T-cell (primary cell): Measurements from ENCODE around the gene KCNAB3. TPM values are rescaled to one million over a fixed set of nuclear protein-coding genes. Genes with fewer than 3 reads are reported as not detected.
A peak's percentile ranks its signal among the peaks of the same experiment; 100 is the strongest.

Experiments used
- ATAC-seq, 4 experiments: fragments of 200-7000 bp in 3 of 4; fragments of 150-1000 bp in 1 of 4; cut with Tn5 transposase; replicated peaks in 1 of 4; 1 replicate in 3 of 4; 2 replicates in 1 of 4; pipeline ENCODE4 v1.10.0; 2021; ENCODE audit warnings: moderate library complexity in 3 of 4, mild to moderate bottlenecking in 2 of 4, moderate number of reproducible peaks in 1 of 4
- CTCF ChIA-PET, 2 donors: fragments of 300-600 bp; sonication (Branson Sonifier 250); formaldehyde crosslinking; loops; one replicate each; lab custom pipeline; 2022; ENCODE audit warnings: antibody characterized with exemption in 2 of 2; lab: Charles Lee
- POLR2A ChIA-PET, 2 donors: fragments of 300-600 bp; sonication (Branson Sonifier 250); formaldehyde crosslinking; loops; one replicate each; lab custom pipeline; 2022; ENCODE audit warnings: antibody characterized with exemption in 2 of 2; lab: Charles Lee
- DNase-seq, 35 experiments: peaks; one replicate each; pipeline versions ENCODE4 v3.0.0 to v3.0.0-alpha.2; 2013 to 2023
- H3K27ac ChIP-seq: one replicate; pipeline ENCODE4 v1.5.1; 2013; ENCODE audit warnings: low read length
- H3K27me3 ChIP-seq, 2 experiments: replicated peaks in 1 of 2; 1 replicate in 1 of 2; 2 replicates in 1 of 2; pipeline versions ENCODE4 v1.6.1 to v1.7.0; 2013; ENCODE audit warnings: low read length in 1 of 2, mixed read lengths in 1 of 2; ENCODE audit not compliant: control insufficient read depth in 2 of 2, insufficient read depth in 2 of 2; ENCODE audit errors: extremely low read depth in 1 of 2
- H3K36me3 ChIP-seq, 2 donors: 1 replicate in 1 of 2; 2 replicates in 1 of 2; pipeline versions ENCODE4 v1.6.1 to v1.7.0; 2013; ENCODE audit warnings: low read length in 1 of 2; ENCODE audit not compliant: control insufficient read depth in 2 of 2, insufficient read depth in 1 of 2; ENCODE audit errors: extremely low read depth in 1 of 2
- H3K4me1 ChIP-seq, 2 experiments: 1 replicate in 1 of 2; 2 replicates in 1 of 2; pipeline versions ENCODE4 v1.6.1 to v1.7.0; 2013; ENCODE audit warnings: low read length in 2 of 2, mixed read lengths in 1 of 2; ENCODE audit not compliant: insufficient read depth in 2 of 2, control insufficient read depth in 1 of 2; ENCODE audit errors: extremely low read depth in 1 of 2
- H3K4me3 ChIP-seq, 2 donors: 1 replicate in 1 of 2; 2 replicates in 1 of 2; pipeline versions ENCODE4 v1.5.1 to v1.7.0; 2013; ENCODE audit warnings: mild to moderate bottlenecking in 2 of 2, low read length in 1 of 2, moderate library complexity in 1 of 2; ENCODE audit not compliant: control insufficient read depth in 1 of 2; ENCODE audit errors: extremely low read depth in 1 of 2
- H3K9me3 ChIP-seq: 2 replicates; pipeline ENCODE4 v1.7.0; 2013
- H3K27ac Mint-ChIP-seq, 2 donors: one replicate each; pipeline ENCODE4 v1.8.0; 2020 to 2021; ENCODE audit warnings: mild to moderate bottlenecking in 2 of 2, mixed read lengths in 2 of 2
- H3K27me3 Mint-ChIP-seq, 2 donors: one replicate each; pipeline ENCODE4 v1.8.0; 2021 to 2022; ENCODE audit warnings: mixed read lengths in 2 of 2
- H3K36me3 Mint-ChIP-seq: one replicate; pipeline ENCODE4 v1.8.0; 2021; ENCODE audit warnings: mixed read lengths
- H3K4me1 Mint-ChIP-seq, 3 donors: one replicate each; pipeline ENCODE4 v1.8.0; 2020 to 2022; ENCODE audit warnings: mixed read lengths in 3 of 3, mild to moderate bottlenecking in 1 of 3
- H3K4me3 Mint-ChIP-seq, 3 donors: one replicate each; pipeline ENCODE4 v1.8.0; 2020 to 2022; ENCODE audit warnings: mild to moderate bottlenecking in 3 of 3, mixed read lengths in 3 of 3, moderate library complexity in 3 of 3
- H3K9me3 Mint-ChIP-seq, 3 donors: one replicate each; pipeline ENCODE4 v1.8.0; 2020 to 2022; ENCODE audit warnings: mixed read lengths in 3 of 3
- WGBS: methylation state at CpG from one replicate; pipeline ENCODE4 v1.1.5; 2013; ENCODE audit warnings: missing lambda C conversion rate; ENCODE audit not compliant: insufficient coverage; 5-methylcytosine and 5-hydroxymethylcytosine counted together
- total RNA-seq, 35 experiments: library from RNA in 6 of 35; stranded (reverse) in 6 of 35; fragments of 120-200 nt in 1 of 35; gene quantifications; one replicate each; pipeline versions ENCODE4 v1.2.1 to v1.2.4 and lab custom pipeline; 2013 to 2026

Gene KCNAB3
- total RNA-seq, 5 donors from 2014 or later (not counting 1 experiment from before 2014, with no cell fraction given), result 10.0 to 18.1 (median 14.5) TPM

GRCh38 chr17:7912927-7913524 is 16.6 kb downstream of the KCNAB3 start:
- H3K36me3 ChIP-seq, result peaks cover 30 to 40% of the 10 kb centered on the region in 2 donors
- peaks cover 18 to 21% of the 10 kb centered on the region in 2 experiments for H3K4me1 ChIP-seq
- Mint-ChIP-seq H3K27ac (peak overlapping the region; percentile 75 to 89), H3K36me3 (peaks cover 35% of the 10 kb centered on the region), H3K4me3 (no peak overlapping the region), H3K9me3 (no peaks in the 10 kb centered on the region), H3K27me3 (no peaks in the 10 kb centered on the region), H3K4me1 (peaks cover 27 to 36% (median 32%) of the 10 kb centered on the region in 3 donors)
- POLR2A ChIA-PET, result interaction anchor here in 1 of 2 donors (0.6 kb wide), 1 partner anchor 145 kb away, joined by 3 read pairs; no protein-coding TSS in a partner anchor
- DNase-seq, result peak in 25 of 35 experiments; percentile 9 to 87 (median 36)
- H3K4me3 ChIP-seq, result no peak overlapping the region
- CTCF ChIA-PET, result interaction anchor here (0.6 to 2.8 kb wide), 20 partner anchors 13 to 669 kb away, joined by 3 to 32 read pairs (median 4); partner anchors contain the start of gene NAA38 (in 1 of the 2)
- no peak overlapping the region for H3K27ac ChIP-seq
- H3K27me3 ChIP-seq, result no peaks in the 10 kb centered on the region
- no CpG with 5 or more reads among the region's 3 CpGs for WGBS
- H3K9me3 ChIP-seq, result no peaks in the 10 kb centered on the region
- ATAC-seq, result peak in 3 of 4 experiments; percentile 14 to 40 (median 21)

DNA sequence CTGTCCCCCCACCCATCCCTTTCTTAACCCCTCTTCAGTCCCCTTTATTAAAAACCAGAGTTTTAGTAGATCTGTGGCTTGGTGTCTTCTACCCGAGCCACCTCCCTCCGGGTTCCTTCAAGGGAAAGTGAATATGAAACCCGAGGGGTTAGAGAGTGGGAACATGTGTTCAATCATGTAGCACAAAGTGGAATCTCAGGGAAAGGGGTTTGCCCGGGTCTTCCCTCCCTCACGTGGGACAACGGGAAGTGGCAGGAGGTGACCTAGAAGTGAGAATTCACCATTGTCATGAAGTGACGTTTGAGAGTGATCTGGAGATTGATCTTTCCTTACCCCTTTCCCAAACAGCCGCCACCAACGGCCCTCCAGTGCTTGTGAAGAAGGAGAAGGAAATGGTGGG is 18.5 kb downstream of the KCNAB3 start:
- no peak for DNase-seq
- H3K36me3 ChIP-seq, result peaks cover 46 to 59% of the 10 kb centered on the region in 2 donors
- H3K9me3 ChIP-seq, result no peaks in the 10 kb centered on the region
- 56% methylated on average over 3 of the region's 9 CpGs for WGBS
- POLR2A ChIA-PET, result no interaction called here
- Mint-ChIP-seq H3K27me3 (no peaks in the 10 kb centered on the region), H3K27ac (peak overlapping the region in 1 of 2 donors; percentile 50), H3K9me3 (no peaks in the 10 kb centered on the region), H3K4me3 (no peak overlapping the region), H3K36me3 (peaks cover 48% of the 10 kb centered on the region), H3K4me1 (peaks cover 17 to 26% (median 22%) of the 10 kb centered on the region in 3 donors)
- CTCF ChIA-PET, result interaction anchor here in 1 of 2 donors (0.9 to 1.0 kb wide), 2 partner anchors 51 to 79 kb away, joined by 3 to 4 read pairs; no protein-coding TSS in a partner anchor
- ATAC-seq, result no peak
- no peak overlapping the region for H3K27ac ChIP-seq
- peaks cover 9 to 12% of the 10 kb centered on the region in 2 experiments for H3K4me1 ChIP-seq
- no peaks in the 10 kb centered on the region for H3K27me3 ChIP-seq
- no peak overlapping the region for H3K4me3 ChIP-seq

DNA sequence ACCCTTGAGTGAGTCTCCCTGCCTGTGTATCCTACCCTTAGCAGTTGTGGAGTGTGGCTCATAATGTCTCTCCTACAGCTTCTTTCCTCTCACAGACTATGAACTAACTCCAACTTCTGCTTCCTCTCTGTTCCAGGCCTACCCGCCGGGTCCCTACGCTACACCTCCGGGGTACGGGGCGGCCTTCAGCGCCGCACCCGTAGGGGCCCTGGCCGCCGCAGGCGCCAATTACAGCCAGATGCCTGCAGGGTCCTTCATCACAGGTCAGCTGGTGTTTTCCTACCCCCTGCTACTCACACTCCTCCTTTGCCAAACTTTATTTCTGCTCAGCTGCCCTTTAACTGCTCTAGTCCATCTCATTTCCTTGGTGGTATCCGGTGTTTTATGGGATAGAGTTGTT is 18.9 kb downstream of the KCNAB3 start:
- ChIA-PET CTCF (interaction anchor here in 1 of 2 donors (0.8 kb wide), 1 partner anchor 78 kb away, joined by 3 read pairs; no protein-coding TSS in a partner anchor), POLR2A (no interaction called here)
- Mint-ChIP-seq H3K4me1 (peaks cover 17 to 26% (median 21%) of the 10 kb centered on the region in 3 donors), H3K27ac (peak overlapping the region in 1 of 2 donors; percentile 56), H3K27me3 (no peaks in the 10 kb centered on the region), H3K4me3 (no peak overlapping the region), H3K36me3 (peaks cover 52% of the 10 kb centered on the region), H3K9me3 (no peaks in the 10 kb centered on the region)
- Histone ChIP-seq H3K4me1 (peaks cover 9 to 10% of the 10 kb centered on the region in 2 experiments), H3K27me3 (no peaks in the 10 kb centered on the region), H3K36me3 (peaks cover 50 to 63% of the 10 kb centered on the region in 2 donors), H3K27ac (no peak overlapping the region), H3K4me3 (no peak overlapping the region), H3K9me3 (no peaks in the 10 kb centered on the region)
- no peak for ATAC-seq
- 97% methylated on average over 12 of the region's 13 CpGs for WGBS
- no peak for DNase-seq

- no peaks in the 10 kb centered on the region for H3K9me3 ChIP-seq
- no peaks in the 10 kb centered on the region for H3K27me3 Mint-ChIP-seq
- no peak overlapping the region for H3K4me3 ChIP-seq
- H3K9me3 Mint-ChIP-seq, result no peaks in the 10 kb centered on the region
- ChIA-PET CTCF (interaction anchor here in 1 of 2 donors (0.8 kb wide), 1 partner anchor 79 kb away, joined by 3 read pairs; no protein-coding TSS in a partner anchor), POLR2A (no interaction called here)
- ATAC-seq (no peak), DNase-seq (no peak)
- H3K27ac Mint-ChIP-seq, result peak overlapping the region; percentile 8 to 56
- H3K4me3 Mint-ChIP-seq, result no peak overlapping the region
- H3K27ac ChIP-seq, result no peak overlapping the region
- peaks cover 13 to 24% (median 17%) of the 10 kb centered on the region in 3 donors for H3K4me1 Mint-ChIP-seq
- WGBS, result 98% methylated on average over 15 of the region's 15 CpGs
- no peaks in the 10 kb centered on the region for H3K27me3 ChIP-seq
- peaks cover 6 to 7% of the 10 kb centered on the region in 2 experiments for H3K4me1 ChIP-seq
- peaks cover 56% of the 10 kb centered on the region for H3K36me3 Mint-ChIP-seq
- H3K36me3 ChIP-seq, result peaks cover 54 to 67% of the 10 kb centered on the region in 2 donors
Measured at GRCh38 chr17:7910281-7910680, 19.4 kb downstream of the KCNAB3 start.

- peaks cover 6 to 16% (median 10%) of the 10 kb centered on the region in 3 donors for H3K4me1 Mint-ChIP-seq
- Histone ChIP-seq H3K36me3 (peaks cover 54 to 79% of the 10 kb centered on the region in 2 donors), H3K9me3 (no peaks in the 10 kb centered on the region), H3K4me1 (peaks cover 0 to 4% of the 10 kb centered on the region in 2 experiments), H3K4me3 (no peak overlapping the region), H3K27ac (no peak overlapping the region), H3K27me3 (no peaks in the 10 kb centered on the region)
- WGBS, result 97% methylated on average over 20 of the region's 29 CpGs
- ATAC-seq (no peak), DNase-seq (no peak)
- no peaks in the 10 kb centered on the region for H3K9me3 Mint-ChIP-seq
- ChIA-PET CTCF (no interaction called here), POLR2A (no interaction called here)
- no peaks in the 10 kb centered on the region for H3K27me3 Mint-ChIP-seq
- H3K36me3 Mint-ChIP-seq, result peaks cover 68% of the 10 kb centered on the region
- no peak overlapping the region for H3K4me3 Mint-ChIP-seq
- no peak overlapping the region for H3K27ac Mint-ChIP-seq
Measured at GRCh38 chr17:7909089-7909488, 20.6 kb downstream of the KCNAB3 start.

DNA sequence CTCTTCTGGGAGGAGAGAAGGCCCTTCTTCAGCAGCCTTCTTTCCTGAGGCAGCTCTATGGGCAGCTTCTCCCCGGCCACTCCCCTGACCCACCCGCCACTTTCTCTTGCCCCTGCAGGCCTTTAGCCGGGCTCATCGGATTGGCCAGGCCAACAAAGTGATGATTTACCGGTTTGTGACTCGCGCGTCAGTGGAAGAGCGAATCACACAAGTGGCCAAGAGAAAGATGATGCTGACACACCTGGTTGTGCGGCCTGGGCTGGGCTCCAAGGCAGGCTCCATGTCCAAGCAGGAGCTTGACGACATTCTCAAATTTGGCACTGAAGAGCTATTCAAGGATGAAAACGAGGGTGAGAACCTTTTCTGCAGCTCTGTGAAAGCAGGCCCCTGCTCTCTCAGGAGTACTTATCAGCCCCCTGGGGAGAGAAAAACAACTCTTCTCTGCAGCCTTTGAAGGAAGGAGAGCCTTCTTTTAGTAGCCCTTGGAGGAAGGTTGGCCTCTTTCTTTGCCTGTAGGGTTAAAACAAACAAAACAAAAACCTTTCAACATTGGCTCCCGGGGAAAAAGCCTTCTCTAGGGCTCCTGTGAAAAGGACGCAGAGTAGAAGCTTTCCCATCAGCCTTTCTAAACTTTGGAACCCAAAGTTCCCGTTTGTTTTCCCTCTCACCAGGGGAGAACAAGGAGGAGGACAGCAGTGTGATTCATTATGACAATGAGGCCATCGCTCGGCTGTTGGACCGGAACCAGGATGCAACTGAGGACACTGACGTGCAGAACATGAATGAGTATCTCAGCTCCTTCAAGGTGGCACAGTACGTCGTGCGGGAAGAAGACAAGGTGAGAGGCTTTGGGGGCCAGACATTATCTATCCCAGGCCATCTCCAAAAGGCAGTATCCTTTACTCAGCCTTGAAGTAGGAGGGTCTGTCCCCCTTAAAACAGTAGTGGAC is 26.2 kb downstream of the KCNAB3 start:
- DNase-seq, result no peak
- POLR2A ChIA-PET, result no interaction called here
- H3K27me3 Mint-ChIP-seq, result no peaks in the 10 kb centered on the region
- no peak for ATAC-seq
- peaks cover 53 to 99% of the 10 kb centered on the region in 2 donors for H3K36me3 ChIP-seq
- H3K9me3 Mint-ChIP-seq, result no peaks in the 10 kb centered on the region
- peaks cover 77% of the 10 kb centered on the region for H3K36me3 Mint-ChIP-seq
- H3K4me1 Mint-ChIP-seq, result no peaks in the 10 kb centered on the region
- H3K27ac Mint-ChIP-seq, result no peak overlapping the region
- H3K9me3 ChIP-seq, result no peaks in the 10 kb centered on the region
- no peak overlapping the region for H3K27ac ChIP-seq
- WGBS, result 96% methylated on average over 17 of the region's 22 CpGs
- H3K4me1 ChIP-seq, result no peaks in the 10 kb centered on the region
- CTCF ChIA-PET, result no interaction called here
- H3K4me3 ChIP-seq, result no peak overlapping the region
- no peaks in the 10 kb centered on the region for H3K27me3 ChIP-seq
- no peak overlapping the region for H3K4me3 Mint-ChIP-seq
